ENCODE data around the gene RALGDS.
"Not testable (repeated sequence)": the region's sequence is repeated elsewhere in the genome, so short reads cannot be mapped to it uniquely, and the experiment has no call there.

Gene RALGDS

GRCh38 chr9:133121198-133121914 is at the start of gene RALGDS:
Gene RALGDS (minus strand): TSS chr9:133121240. CDS start chr9:133121154, 86 bp downstream.
- peak; percentile 66 to 69 for DNase-seq (ENCODE audit: low read depth in 2 of 2)

- DNase-seq (ENCODE audit: low read depth in 2 of 2), result no peak
Measured at GRCh38 chr9:133170716-133171115, 49.7 kb upstream of the RALGDS start.

- not testable (repeated sequence) for DNase-seq (ENCODE audit: low read depth in 2 of 2)
Measured at GRCh38 chr9:133169687-133170086, 48.6 kb upstream of the RALGDS start.

GRCh38 chr9:133169102-133169501 is 48.1 kb upstream of the RALGDS start:
- no peak for DNase-seq (ENCODE audit: low read depth in 2 of 2)

GRCh38 chr9:133168432-133168831 is 47.4 kb upstream of the RALGDS start:
- DNase-seq (ENCODE audit: low read depth in 2 of 2), result no peak

GRCh38 chr9:133167769-133168168 is 46.7 kb upstream of the RALGDS start:
- DNase-seq (ENCODE audit: low read depth in 2 of 2), result no peak

- no peak for DNase-seq (ENCODE audit: low read depth in 2 of 2)
Measured at GRCh38 chr9:133167096-133167730, 46.2 kb upstream of the RALGDS start.

GRCh38 chr9:133166392-133166791 is 45.4 kb upstream of the RALGDS start:
- no peak for DNase-seq (ENCODE audit: low read depth in 2 of 2)

- no peak for DNase-seq (ENCODE audit: low read depth in 2 of 2)
Measured at GRCh38 chr9:133165452-133165730, 44.4 kb upstream of the RALGDS start.

GRCh38 chr9:133164191-133164590 is 43.2 kb upstream of the RALGDS start:
- DNase-seq (ENCODE audit: low read depth in 2 of 2), result no peak

- no peak for DNase-seq (ENCODE audit: low read depth in 2 of 2)
Measured at GRCh38 chr9:133163504-133164172, 42.6 kb upstream of the RALGDS start, which contains the start of gene GBGT1. Gene GBGT1 (minus strand): TSS chr9:133163914. CDS start chr9:133162412, 1,502 bp downstream.

GRCh38 chr9:133162861-133163503 is 41.9 kb upstream of the RALGDS start:
- DNase-seq (ENCODE audit: low read depth in 2 of 2), result no peak

- no peak for DNase-seq (ENCODE audit: low read depth in 2 of 2)
Measured at GRCh38 chr9:133161547-133161950, 40.5 kb upstream of the RALGDS start.

- no peak for DNase-seq (ENCODE audit: low read depth in 2 of 2)
Measured at GRCh38 chr9:133160742-133161546, 39.9 kb upstream of the RALGDS start.

- no peak for DNase-seq (ENCODE audit: low read depth in 2 of 2)
Measured at GRCh38 chr9:133158695-133159094, 37.7 kb upstream of the RALGDS start.

GRCh38 chr9:133155156-133155555 is 34.1 kb upstream of the RALGDS start:
- DNase-seq (ENCODE audit: low read depth in 2 of 2), result no peak

- no peak for DNase-seq (ENCODE audit: low read depth in 2 of 2)
Measured at GRCh38 chr9:133154097-133154989, 33.3 kb upstream of the RALGDS start.

GRCh38 chr9:133153227-133154096 is 32.4 kb upstream of the RALGDS start:
- DNase-seq (ENCODE audit: low read depth in 2 of 2), result no peak
